Loucy (cell line): ENCODE measurements around the gene CERS6.

Source experiments
- CTCF ChIP-seq: fragments of 200-600 bp; sonication (generic); conservative IDR thresholded peaks from 2 replicates; pipeline ENCODE4 v1.5.1; 2014; ENCODE audit warnings: mild to moderate bottlenecking, antibody characterized with exemption, low read length
- EZH2phosphoT487 ChIP-seq: fragments of 200-600 bp; IDR thresholded peaks from 2 replicates; pipeline ENCODE4 v1.6.1; 2018; ENCODE audit warnings: antibody characterized with exemption, mild to moderate bottlenecking, moderate library complexity, borderline replicate concordance

- TF ChIP-seq CTCF (no peak), EZH2phosphoT487 (no peak)
These were observed 30.4 kb downstream of the CERS6 start for GRCh38 chr2:168486477-168486876.
